Ishikawa (cell line): ENCODE measurements around the gene PITPNC1.
A peak's percentile ranks its signal among the peaks of the same experiment; 100 is the strongest.

ENCODE experiments used
- EGR1 ChIP-seq: IDR thresholded peaks from 2 replicates; pipeline ENCODE4 v1.6.1; 2012
- EP300 ChIP-seq: IDR thresholded peaks from 2 replicates; pipeline ENCODE4 v1.6.1; 2012; ENCODE audit warnings: borderline replicate concordance
- MAX ChIP-seq: IDR thresholded peaks from 2 replicates; pipeline ENCODE4 v1.6.1; 2012
- NFIC ChIP-seq: IDR thresholded peaks from 2 replicates; pipeline ENCODE4 v1.6.1; 2012
- RAD21 ChIP-seq: IDR thresholded peaks from 2 replicates; pipeline ENCODE4 v1.6.1; 2012; ENCODE audit warnings: low read depth
- TAF1 ChIP-seq: IDR thresholded peaks from 2 replicates; pipeline ENCODE4 v1.6.1; 2012; ENCODE audit warnings: low read depth, mild to moderate bottlenecking
- TEAD4 ChIP-seq: IDR thresholded peaks from 2 replicates; pipeline ENCODE4 v1.6.1; 2012
- USF1 ChIP-seq: IDR thresholded peaks from 2 replicates; pipeline ENCODE4 v1.6.1; 2012
- YY1 ChIP-seq: IDR thresholded peaks from 2 replicates; pipeline ENCODE4 v1.6.1; 2012; ENCODE audit warnings: low read depth

DNA sequence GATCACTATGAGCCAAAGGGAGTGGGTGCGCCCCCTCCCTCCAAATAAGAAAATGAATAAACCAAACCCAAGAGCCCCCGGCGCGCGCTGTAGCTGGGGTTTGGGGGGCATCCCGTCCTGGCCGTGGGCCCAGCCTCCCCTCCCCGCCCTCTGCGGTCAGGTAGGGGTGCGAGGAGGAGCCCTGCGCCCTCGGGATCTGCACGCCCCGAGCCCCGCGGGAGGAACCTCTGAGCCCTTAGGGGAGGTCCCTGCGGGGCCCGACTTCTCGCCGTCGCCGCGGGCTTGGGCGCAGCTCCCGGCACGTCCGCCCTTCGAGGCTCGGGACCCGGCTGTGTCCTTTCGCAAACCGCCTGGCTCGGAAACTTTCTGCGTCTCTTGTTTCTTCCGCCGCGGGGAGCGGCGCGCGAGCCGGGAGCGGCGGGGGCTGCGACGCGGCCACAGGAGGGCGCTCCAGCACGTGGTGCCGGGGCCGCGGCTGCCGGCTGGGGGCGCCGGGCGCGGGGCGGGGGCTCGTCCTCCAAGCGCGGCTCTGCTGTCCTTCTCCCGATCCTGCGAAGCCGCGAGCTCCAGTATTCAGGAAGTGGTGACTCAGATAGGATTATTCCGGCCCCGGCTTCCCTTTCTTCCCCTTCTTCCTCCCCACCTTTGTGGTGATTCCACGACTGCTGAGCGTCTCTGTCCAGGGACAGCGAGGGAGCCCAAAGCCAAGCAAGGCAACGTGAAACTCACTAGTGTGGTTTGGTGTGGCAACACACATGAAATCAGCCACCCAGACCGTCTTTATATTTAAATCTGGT lies 1.6 kb downstream of the PITPNC1 start:
- TF ChIP-seq NFIC (no peak), YY1 (no peak), MAX (peak; percentile 62), EGR1 (no peak), TAF1 (no peak), RAD21 (peak; percentile 46; the same call in 1 of the 2 replicates), EP300 (no peak), TEAD4 (0 out of 2 replicates have a peak, but pooled peaks have one; percentile 12), USF1 (peak; percentile 43; the same call in 1 of the 2 replicates)
